ENCODE data around the gene CRIM1.
A peak's percentile ranks its signal among the peaks of the same experiment; 100 is the strongest.

Gene CRIM1

DNA sequence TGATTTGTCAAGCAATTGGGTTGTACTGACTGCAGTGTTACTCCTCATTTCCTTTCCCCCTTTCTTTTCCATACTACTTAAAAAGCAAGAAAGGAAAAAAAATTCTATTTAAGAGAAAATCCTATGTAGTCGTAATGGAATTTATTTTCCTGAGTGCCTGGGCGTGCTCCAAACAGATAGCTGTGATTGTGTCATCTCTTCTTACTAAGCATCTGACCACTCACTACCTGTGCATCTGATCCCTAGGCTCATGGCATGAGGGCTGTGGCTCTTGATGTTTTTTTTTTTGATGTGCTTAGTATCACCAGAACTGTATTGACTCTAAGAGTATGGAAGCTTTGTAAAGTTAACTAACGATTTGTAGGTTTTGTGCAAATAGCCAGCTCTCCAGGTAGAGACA lies 19.0 kb downstream of the CRIM1 start:
- peaks cover 27% of the 10 kb centered on the region for H3K4me1 Mint-ChIP-seq (ENCODE audit: low read depth)

DNA sequence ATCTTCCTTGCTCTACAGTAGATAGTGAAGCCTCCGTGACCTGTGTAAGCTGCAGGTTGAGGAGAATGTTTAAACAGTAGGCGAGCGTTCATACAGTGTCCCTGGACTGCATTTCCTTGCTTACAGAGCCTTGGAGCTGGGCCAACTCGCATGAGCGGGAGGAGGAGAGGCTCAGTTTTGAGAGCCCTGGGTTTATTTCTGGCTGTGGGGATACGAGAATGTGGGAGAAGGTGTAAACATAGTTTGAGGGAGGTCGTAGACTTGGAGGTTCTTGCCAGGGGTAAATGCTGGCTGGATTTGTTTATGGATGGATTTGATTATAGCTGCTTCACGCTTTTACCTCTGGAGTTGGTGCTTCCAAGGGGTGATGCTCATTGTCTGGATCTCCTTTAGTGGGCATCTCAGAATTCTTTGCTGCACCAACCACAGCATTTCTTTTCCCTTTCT lies 20.8 kb downstream of the CRIM1 start:
- Mint-ChIP-seq H3K27me3 (no peaks in the 10 kb centered on the region), H3K9me3 (no peaks in the 10 kb centered on the region), H3K4me3 (no peak overlapping the region), H3K4me1 (ENCODE audit: low read depth) (peaks cover 30% of the 10 kb centered on the region), H3K36me3 (ENCODE audit: low read depth) (peaks cover 19% of the 10 kb centered on the region), H3K27ac (peak overlapping the region; percentile 34)

More for the DNA sequence above, 19.0 kb downstream of the CRIM1 start:
- Mint-ChIP-seq H3K36me3 (ENCODE audit: low read depth) (peaks cover 14% of the 10 kb centered on the region), H3K27ac (no peak overlapping the region), H3K9me3 (no peaks in the 10 kb centered on the region), H3K27me3 (no peaks in the 10 kb centered on the region), H3K4me3 (no peak overlapping the region)

DNA sequence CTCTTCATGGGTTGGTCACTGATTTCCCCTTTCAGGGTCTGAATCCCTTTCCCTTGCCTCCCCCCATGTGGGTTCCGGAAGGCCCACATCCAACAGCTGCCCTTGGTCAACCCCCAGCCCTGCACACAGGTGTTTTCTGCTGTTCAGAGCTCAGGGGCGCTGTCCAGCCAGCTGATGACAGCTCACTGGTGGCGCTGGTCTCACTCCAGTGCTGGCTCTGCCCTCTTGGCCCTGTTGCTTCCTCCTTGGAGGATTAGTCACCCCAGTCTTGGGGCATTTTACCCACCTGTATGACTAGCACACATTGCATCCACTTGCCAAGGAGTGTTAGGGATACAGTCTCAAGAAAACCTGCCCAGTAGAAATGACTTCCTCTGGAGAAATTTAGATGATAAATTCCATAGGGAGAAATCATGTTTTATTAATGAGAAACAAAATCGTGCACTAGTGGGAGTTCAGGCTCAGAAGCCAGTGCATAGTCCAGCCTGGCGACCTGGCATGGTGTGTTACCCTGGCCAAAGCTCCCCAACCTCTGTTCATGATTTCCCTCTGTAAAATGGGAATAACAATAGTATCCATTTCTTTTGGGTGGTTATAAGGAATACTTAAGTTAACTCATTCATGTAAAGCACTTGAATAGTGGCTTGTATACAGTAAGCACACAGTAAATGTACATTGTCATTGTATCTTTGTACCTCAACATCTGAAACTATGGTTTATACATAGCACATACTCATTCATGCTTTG lies 21.6 kb downstream of the CRIM1 start:
- peaks cover 29% of the 10 kb centered on the region for H3K4me1 Mint-ChIP-seq (ENCODE audit: low read depth)
- peaks cover 19% of the 10 kb centered on the region for H3K36me3 Mint-ChIP-seq (ENCODE audit: low read depth)
- H3K4me3 Mint-ChIP-seq = no peak overlapping the region
- no peak overlapping the region for H3K27ac Mint-ChIP-seq
- H3K27me3 Mint-ChIP-seq = no peaks in the 10 kb centered on the region
- H3K9me3 Mint-ChIP-seq = no peaks in the 10 kb centered on the region

DNA sequence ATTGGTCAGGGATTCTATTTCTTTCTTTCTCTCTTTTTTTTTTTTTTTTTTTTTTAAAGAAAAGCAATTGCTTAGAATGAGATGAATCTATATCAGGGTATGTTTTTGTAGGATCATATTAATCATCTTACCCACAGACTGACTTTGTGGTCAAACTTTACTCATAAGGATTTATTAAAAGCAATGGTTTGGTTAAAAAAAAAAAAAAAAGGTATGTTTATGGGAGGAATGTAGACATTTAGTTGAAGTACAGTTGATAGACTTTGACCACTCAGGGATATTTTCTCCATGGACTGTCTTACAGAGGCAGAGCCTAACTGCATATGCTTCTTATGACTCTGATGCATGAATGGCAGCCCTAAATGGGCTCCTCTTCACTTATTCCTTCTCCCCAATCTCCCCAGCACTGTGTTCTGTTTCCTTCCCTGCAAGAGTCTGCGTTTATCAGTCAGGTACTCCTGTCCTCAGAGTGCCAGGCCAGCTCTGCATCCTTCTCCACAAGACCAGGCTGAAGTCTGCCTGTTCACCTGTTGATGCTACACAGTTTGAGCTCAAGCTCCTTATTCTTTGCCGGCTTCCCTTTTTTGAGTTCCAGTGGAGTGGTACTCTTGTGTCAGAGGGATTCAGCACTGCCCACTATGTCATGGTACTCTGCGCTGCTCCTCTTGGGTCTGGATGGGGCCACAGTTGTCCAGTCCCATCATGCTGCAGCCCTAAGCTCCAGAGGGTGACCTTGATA lies 24.3 kb downstream of the CRIM1 start:
- Mint-ChIP-seq H3K27me3 (no peaks in the 10 kb centered on the region), H3K9me3 (no peaks in the 10 kb centered on the region), H3K36me3 (ENCODE audit: low read depth) (peaks cover 19% of the 10 kb centered on the region), H3K4me3 (no peak overlapping the region), H3K27ac (no peak overlapping the region), H3K4me1 (ENCODE audit: low read depth) (peaks cover 15% of the 10 kb centered on the region)

DNA sequence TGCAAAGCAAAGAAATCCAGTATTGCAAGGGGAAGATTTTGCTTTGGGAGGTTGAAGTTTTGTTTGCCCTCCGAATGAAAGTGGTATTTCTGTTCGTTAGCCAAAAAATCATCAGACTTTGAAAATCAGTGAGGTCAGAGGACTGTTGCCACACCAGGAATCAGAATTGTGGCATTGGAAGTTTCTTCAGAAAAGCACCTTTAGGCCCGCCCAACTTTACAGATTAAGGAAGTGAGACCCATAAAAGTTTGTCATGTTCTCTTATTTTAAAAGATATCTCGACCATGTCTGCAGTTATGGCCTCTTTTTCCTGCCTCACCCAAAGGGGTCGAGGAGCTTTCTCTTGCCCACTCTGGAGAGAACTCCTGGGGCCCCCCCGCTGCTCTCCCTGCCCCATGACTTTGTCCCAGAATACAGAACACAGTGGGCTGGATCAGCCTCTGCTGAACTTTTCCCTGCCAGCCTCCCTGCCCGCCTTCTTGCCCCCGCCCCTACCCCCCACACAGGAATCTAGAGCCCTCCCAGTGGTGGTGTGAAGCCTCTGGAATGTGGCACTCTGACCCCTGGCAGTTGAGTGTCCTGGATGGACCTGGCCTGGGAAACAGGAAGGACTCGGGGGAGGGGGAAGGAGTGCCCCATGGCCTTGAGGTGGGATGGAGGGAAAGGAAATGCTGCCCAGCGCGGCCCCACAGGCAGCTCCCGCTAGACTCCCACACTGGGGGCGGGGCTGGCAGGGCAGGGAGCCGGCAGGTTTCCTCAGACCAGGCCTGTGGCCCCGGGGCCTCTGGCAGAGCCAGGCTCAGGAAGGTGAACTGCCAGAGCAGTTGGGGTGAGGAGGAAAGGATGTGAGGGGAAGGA lies 25.3 kb downstream of the CRIM1 start:
- H3K27me3 Mint-ChIP-seq = no peaks in the 10 kb centered on the region
- no peaks in the 10 kb centered on the region for H3K9me3 Mint-ChIP-seq
- H3K4me1 Mint-ChIP-seq (ENCODE audit: low read depth) = peaks cover 15% of the 10 kb centered on the region
- H3K27ac Mint-ChIP-seq = no peak overlapping the region
- no peak overlapping the region for H3K4me3 Mint-ChIP-seq
- H3K36me3 Mint-ChIP-seq (ENCODE audit: low read depth) = peaks cover 19% of the 10 kb centered on the region

DNA sequence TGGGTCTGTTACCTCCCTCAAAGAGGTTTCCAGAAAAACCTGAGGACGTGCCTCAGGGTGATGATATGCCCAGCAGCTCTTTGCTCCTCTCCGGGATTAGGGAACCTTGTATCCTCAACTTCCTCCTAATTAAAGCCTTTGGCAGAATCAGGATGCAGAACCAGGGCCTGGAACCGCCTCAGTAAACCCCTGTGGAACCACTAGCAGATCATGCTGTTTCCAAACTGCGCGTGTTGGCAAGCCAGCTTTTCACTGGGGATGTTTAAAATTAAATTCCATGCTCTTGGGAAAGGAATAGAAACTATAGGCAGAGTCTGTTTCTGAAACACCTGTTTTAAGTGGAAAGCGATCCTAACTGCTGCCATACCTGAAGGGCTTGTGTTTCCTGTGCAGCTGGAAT lies 26.4 kb downstream of the CRIM1 start:
- H3K9me3 Mint-ChIP-seq = no peaks in the 10 kb centered on the region
- H3K36me3 Mint-ChIP-seq (ENCODE audit: low read depth) = peaks cover 19% of the 10 kb centered on the region
- H3K4me3 Mint-ChIP-seq = no peak overlapping the region
- H3K27me3 Mint-ChIP-seq = no peaks in the 10 kb centered on the region
- H3K27ac Mint-ChIP-seq = no peak overlapping the region
- peaks cover 20% of the 10 kb centered on the region for H3K4me1 Mint-ChIP-seq (ENCODE audit: low read depth)

DNA sequence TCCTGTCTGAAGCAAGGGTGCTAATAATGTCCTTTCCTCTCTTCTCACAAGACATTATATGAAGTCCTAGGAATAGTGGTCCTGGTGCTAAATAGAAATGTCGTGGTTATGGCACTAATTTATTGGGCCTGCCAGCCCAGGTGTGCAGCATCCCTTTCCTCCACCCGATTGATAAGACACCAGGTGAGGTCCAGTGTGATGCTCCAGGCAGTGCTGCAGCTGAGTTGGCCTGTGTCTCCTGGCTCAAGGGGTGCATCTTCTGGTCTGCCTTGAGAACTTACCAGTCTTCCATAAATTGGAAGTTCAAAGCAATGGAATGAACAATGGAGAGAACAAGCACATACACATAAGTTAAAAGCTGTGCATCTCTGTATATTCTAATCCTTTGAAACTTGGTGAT lies 26.9 kb downstream of the CRIM1 start:
- Mint-ChIP-seq H3K27me3 (no peaks in the 10 kb centered on the region), H3K9me3 (no peaks in the 10 kb centered on the region), H3K4me1 (ENCODE audit: low read depth) (peaks cover 25% of the 10 kb centered on the region), H3K36me3 (ENCODE audit: low read depth) (peaks cover 19% of the 10 kb centered on the region), H3K27ac (no peak overlapping the region), H3K4me3 (no peak overlapping the region)

DNA sequence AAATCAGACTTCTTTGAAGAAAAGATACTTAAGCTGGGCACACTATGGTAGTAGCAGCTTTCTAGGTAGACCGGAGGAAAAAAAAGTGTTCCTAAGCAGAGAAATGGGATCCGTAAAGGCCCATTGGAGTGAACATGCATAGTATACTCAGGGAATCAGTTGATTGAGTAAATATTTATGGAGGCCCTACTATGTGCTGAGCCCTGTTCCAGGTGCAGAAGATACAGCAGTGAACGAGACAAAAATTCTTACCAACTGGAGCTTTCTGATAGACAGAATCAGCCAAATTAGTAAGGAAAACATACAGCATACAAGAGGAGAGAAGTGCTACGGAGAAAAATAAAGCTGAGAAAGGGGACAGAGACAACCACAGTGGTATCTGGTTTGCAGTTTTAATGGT lies 28.1 kb downstream of the CRIM1 start:
- H3K27me3 Mint-ChIP-seq = no peaks in the 10 kb centered on the region
- H3K36me3 Mint-ChIP-seq (ENCODE audit: low read depth) = peaks cover 12% of the 10 kb centered on the region
- no peaks in the 10 kb centered on the region for H3K9me3 Mint-ChIP-seq
- H3K27ac Mint-ChIP-seq = no peak overlapping the region
- H3K4me3 Mint-ChIP-seq = no peak overlapping the region
- H3K4me1 Mint-ChIP-seq (ENCODE audit: low read depth) = peaks cover 30% of the 10 kb centered on the region

DNA sequence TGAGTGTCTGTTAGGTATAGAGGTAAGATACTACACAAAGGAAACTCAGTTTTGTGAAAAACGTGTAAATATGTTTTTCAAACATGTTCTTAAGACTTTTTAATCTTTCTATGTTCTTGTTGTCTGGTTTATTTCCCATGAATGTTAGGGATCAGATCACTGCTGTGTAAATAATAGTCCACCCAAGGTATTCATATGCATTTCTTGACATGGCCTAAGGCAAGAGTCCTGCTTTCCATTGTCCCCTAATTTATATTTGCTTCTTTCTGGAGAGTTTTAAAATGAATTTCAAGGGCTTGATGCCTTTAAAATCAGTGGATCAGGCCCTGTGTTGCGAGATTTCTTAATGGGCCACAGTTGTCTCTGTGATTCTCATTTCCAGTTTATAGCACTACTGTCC lies 28.9 kb downstream of the CRIM1 start:
- H3K4me1 Mint-ChIP-seq (ENCODE audit: low read depth) = peaks cover 24% of the 10 kb centered on the region

DNA sequence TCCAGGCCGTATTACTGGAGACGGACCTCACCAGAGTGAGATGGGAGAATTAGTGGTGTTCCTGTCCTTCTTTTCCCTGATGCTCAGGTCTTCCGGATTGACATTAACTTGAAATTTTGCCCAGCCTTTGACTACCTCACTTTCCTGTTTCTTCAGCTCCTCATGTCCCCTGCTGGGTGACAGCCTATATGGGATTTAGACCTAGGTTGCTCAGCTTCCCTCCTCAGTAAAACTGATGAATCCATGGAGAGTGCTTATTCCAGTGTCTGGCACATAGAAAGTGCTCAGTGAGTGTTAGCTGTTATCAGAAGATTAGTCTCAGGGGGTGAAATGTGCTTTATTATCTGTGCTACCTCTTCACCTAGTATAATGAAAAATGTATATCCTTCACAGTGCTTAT lies 30.0 kb downstream of the CRIM1 start:
- H3K27ac Mint-ChIP-seq = no peak overlapping the region
- no peak overlapping the region for H3K4me3 Mint-ChIP-seq
- no peaks in the 10 kb centered on the region for H3K36me3 Mint-ChIP-seq (ENCODE audit: low read depth)
- H3K4me1 Mint-ChIP-seq (ENCODE audit: low read depth) = peaks cover 15% of the 10 kb centered on the region
- H3K27me3 Mint-ChIP-seq = no peaks in the 10 kb centered on the region
- no peaks in the 10 kb centered on the region for H3K9me3 Mint-ChIP-seq

More for the DNA sequence above, 28.9 kb downstream of the CRIM1 start:
- Mint-ChIP-seq H3K27ac (no peak overlapping the region), H3K36me3 (ENCODE audit: low read depth) (peaks cover 7% of the 10 kb centered on the region), H3K9me3 (no peaks in the 10 kb centered on the region), H3K27me3 (no peaks in the 10 kb centered on the region), H3K4me3 (no peak overlapping the region)

DNA sequence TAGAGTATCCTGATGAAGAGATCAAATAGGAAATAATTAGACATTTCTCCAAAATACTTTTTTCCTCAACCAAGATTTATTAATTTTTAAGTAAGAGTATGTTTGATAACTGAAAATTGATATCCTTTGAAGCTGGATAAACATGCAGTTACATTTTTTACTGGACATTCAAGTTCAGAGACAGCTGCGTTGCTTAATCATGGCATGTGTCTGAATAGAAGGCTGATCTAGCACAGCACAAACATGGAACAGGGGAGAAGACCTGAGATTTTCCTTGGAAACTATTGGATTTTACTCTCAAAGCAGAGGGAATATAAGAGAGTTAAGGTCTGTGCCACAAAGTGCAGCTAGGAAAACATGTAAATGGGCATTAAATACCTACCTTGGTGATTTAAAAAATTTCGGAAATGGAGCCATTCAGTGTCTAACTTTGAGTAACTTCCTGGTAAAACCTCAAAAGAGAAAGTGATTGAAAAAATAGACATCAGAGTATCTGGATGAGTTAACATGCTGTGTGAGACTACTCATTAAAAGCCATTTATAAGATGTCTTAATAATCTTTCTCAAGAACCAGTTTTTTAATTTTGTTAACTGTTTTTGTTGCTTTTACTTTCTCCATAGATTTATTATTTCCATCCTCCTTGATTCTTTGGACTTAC lies 31.8 kb downstream of the CRIM1 start:
- Mint-ChIP-seq H3K36me3 (ENCODE audit: low read depth) (no peaks in the 10 kb centered on the region), H3K9me3 (no peaks in the 10 kb centered on the region), H3K4me1 (ENCODE audit: low read depth) (peaks cover 15% of the 10 kb centered on the region), H3K27ac (no peak overlapping the region), H3K4me3 (no peak overlapping the region), H3K27me3 (no peaks in the 10 kb centered on the region)

DNA sequence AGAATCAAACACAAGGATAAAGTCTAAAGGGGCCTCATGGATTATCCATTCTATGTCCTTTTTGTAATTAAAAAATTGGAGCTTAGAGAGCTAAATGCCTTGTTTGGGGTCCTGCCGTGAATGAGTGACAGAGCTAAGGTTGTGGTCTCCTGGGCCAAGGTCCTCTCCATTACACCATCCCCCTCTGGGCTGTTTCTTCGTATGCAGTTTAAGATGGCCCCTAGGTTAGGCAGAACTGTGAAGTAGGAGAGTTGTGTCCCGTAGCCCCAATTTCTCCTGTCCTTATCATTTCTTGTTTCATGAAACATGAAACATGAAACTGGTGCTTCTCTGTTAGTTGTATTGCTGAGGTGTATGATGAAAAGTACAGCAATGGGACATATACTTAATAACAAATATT lies 32.9 kb downstream of the CRIM1 start:
- H3K4me3 Mint-ChIP-seq = no peak overlapping the region
- H3K27me3 Mint-ChIP-seq = no peaks in the 10 kb centered on the region
- H3K9me3 Mint-ChIP-seq = no peaks in the 10 kb centered on the region
- no peaks in the 10 kb centered on the region for H3K36me3 Mint-ChIP-seq (ENCODE audit: low read depth)
- H3K27ac Mint-ChIP-seq = no peak overlapping the region
- peaks cover 15% of the 10 kb centered on the region for H3K4me1 Mint-ChIP-seq (ENCODE audit: low read depth)

DNA sequence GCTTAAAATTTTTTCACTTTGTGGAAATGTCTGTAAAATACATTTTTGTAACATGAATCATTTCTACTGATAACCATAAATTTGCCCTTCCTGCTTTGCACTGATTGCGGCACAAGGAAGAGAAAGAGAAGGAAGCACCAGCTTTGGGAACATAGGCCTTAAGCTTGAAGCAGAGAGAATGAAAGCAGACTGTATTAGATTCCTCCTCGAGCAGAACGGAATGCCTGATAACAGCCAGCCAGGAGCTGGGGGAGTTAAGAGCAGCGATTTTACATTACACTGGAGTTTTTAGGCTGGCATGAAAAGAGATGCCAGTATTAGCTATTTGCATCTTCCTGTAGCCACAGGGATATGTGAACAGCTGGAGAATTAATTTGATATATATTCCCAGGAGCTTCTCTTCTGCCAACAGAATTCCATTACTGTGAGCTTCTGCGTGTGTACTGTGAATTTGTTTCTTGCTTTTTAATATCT lies 33.5 kb downstream of the CRIM1 start:
- no peaks in the 10 kb centered on the region for H3K9me3 Mint-ChIP-seq
- H3K4me1 Mint-ChIP-seq (ENCODE audit: low read depth) = peaks cover 15% of the 10 kb centered on the region
- no peaks in the 10 kb centered on the region for H3K27me3 Mint-ChIP-seq
- no peak overlapping the region for H3K27ac Mint-ChIP-seq
- H3K4me3 Mint-ChIP-seq = no peak overlapping the region
- no peaks in the 10 kb centered on the region for H3K36me3 Mint-ChIP-seq (ENCODE audit: low read depth)

DNA sequence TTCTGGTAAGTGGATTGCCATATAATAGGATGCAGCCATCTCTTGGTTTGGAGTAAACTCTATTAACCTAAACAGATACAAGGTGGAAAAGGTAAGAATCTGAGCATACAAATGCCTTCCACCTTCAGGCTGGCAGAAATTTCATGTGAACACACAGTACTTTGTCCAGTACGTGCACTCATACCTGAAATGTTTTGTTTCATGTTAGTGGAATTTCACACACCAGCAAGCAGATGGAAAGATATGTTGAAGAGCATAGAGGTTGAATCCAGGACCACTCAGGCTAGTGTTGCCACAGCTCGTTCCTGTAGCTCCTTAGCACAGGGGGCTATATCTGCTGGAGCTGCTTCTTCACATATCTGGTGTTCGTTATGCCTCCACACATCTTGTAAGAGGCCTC lies 34.0 kb downstream of the CRIM1 start:
- Mint-ChIP-seq H3K27me3 (no peaks in the 10 kb centered on the region), H3K27ac (no peak overlapping the region), H3K4me1 (ENCODE audit: low read depth) (peaks cover 15% of the 10 kb centered on the region)

More for the DNA sequence above, 34.0 kb downstream of the CRIM1 start:
- Mint-ChIP-seq H3K9me3 (no peaks in the 10 kb centered on the region), H3K36me3 (ENCODE audit: low read depth) (no peaks in the 10 kb centered on the region), H3K4me3 (no peak overlapping the region)

Measured in stimulated activated naive CD8-positive, alpha-beta T cell treated with anti-CD3 and anti-CD28 coated beads, Interleukin-15, Interleukin-2, amounts not matched to agents 100 ng/mL and 50 ng/mL, for 24 hours (primary cell).